GM21717 (cell line): ENCODE results near the gene SLX4.
"Not testable (repeated sequence)": the region's sequence is repeated elsewhere in the genome, so short reads cannot be mapped to it uniquely, and the experiment has no call there.

ENCODE experiments used
- ATAC-seq: cut with Tn5 transposase; IDR thresholded peaks from one replicate; pipeline ENCODE4 v1.9.1; 2021; ENCODE audit warnings: mild to moderate bottlenecking, moderate library complexity; ENCODE audit not compliant: unreplicated experiment

The SLX4 gene

DNA sequence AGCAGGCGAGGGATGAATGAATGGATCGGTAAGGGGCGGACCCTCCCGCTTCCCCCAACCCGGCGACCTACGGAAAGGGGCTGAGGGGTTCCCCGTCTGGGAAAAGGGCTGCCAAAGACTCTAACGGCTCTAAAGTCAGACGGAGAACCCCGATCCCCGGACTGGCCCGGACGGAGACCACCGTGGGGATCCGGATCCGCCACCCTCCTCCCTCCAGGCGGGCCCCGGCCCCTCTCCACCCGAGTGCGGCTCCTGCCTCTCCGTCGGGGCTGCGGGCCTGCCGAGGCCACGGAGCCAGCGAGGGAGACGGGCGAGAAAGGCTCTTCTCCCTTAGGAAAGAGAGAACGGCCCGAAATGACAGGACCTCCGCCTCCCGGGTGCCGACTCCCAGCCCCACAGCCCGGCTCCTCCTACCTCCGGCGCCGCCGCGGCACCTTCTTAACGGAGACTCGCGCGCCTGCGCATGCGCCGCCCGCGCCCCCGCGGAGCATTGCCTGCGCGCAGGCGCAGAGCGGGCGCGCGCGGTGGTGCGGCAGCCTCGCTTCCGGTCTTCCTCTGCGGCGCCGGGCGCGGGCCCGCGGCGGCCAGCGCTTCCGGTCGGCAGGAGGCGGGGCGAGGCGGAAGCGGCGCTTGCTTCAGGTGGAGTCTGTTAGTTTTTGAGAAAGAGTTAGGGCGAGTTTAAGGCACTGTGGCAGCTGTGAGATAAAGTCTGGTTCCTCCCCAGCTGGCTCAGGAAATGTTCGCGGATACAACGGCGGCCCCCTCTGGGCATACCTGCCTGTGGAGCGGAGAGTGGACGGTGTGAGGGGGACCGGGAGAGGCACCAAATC is at the start of gene SLX4:
Gene SLX4, minus strand, starts transcription at position 461 of the 830 bp plus-strand sequence. CDS start 2,642 bp downstream, outside the sequence.
- ATAC-seq, result peak; percentile 68

DNA sequence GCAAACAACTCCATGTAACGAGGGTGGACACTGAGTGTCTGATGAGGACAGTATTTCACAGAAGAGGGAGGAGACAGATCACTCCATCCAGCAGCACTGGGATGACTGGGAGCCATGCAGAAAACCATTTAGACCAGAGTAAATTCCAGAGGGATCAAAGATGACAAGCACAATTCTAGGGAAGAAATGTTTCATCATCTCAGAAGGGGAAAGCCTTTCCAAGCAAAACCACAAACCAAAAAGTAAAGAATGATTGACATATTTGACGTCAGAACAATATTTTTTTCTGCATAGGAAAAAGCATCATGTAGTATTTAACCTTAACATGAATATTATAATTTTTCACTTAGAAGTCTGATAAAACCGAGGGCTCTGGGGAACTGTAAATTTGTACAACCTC is 47.8 kb upstream of the SLX4 start:
- no peak for ATAC-seq

GRCh38 chr16:3656491-3657468 is 45.4 kb upstream of the SLX4 start:
- no peak for ATAC-seq

DNA sequence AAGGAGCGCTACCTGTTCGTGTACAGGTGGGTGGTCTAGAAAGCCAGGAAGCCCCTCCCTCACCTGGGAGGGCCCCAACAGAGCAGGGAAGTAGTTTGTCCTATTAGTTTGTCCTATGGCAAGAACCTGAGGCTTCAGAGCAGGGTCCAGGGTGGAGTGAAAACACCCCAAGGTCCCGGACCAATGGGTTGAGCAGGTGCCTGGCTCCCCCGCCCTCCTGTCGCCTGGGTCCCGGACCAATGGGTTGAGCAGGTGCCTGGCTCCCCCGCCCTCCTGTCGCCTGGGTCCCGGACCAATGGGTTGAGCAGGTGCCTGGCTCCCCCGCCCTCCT is 44.7 kb upstream of the SLX4 start:
- ATAC-seq, result not testable (repeated sequence)

DNA sequence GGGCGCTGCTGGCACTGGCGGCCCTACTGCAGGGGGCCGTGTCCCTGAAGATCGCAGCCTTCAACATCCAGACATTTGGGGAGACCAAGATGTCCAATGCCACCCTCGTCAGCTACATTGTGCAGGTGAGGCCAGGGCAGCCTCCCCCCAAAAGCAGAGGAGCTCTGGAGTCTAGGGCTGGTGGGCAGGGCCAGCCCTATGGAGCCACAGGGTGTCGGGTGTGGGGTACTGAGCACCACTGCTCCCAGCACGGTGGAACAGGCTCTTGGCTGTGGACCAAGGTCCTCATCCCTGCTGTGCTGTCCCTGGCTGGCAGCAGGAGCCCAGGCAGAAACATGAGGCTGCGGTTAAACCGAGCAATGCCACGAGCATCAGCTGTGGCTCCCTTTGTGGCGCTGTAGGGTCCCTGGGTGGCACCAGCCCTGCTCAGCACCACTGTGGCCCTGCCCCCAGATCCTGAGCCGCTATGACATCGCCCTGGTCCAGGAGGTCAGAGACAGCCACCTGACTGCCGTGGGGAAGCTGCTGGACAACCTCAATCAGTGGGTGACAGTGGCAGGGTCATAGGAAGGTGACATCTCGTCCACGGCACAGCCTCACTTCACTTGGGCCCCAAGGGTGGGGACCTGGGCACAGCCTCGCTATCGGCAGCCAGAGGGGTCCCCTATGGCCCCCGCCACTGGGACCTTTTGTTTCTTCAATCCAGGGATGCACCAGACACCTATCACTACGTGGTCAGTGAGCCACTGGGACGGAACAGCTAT is 44.2 kb upstream of the SLX4 start:
- ATAC-seq, result no peak

DNA sequence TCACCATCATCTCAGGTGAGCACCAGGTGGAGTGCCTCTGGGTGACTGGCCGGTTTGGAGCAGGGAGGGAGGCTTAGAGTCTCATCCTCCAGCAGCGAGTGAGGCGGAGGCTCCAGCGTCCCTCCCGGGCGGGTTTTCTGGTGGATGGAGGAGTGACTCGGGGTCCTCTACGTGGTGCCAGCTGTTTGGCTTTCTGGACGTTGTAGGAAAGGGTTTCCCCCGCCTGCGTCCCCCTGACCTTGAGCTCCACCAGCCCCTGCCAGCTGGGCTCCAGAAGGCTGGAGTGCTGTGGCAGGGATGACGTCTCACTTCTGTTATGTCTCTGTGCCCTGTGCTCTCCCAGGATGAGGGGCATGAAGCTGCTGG is 43.6 kb upstream of the SLX4 start:
- no peak for ATAC-seq

GRCh38 chr16:3654249-3654991 is 43.0 kb upstream of the SLX4 start, which contains the start of gene DNASE1:
Gene DNASE1, plus strand, starts transcription at chr16:3654691. Its CDS starts 683 bp downstream, at chr16:3655374.
- ATAC-seq, result no peak

DNA sequence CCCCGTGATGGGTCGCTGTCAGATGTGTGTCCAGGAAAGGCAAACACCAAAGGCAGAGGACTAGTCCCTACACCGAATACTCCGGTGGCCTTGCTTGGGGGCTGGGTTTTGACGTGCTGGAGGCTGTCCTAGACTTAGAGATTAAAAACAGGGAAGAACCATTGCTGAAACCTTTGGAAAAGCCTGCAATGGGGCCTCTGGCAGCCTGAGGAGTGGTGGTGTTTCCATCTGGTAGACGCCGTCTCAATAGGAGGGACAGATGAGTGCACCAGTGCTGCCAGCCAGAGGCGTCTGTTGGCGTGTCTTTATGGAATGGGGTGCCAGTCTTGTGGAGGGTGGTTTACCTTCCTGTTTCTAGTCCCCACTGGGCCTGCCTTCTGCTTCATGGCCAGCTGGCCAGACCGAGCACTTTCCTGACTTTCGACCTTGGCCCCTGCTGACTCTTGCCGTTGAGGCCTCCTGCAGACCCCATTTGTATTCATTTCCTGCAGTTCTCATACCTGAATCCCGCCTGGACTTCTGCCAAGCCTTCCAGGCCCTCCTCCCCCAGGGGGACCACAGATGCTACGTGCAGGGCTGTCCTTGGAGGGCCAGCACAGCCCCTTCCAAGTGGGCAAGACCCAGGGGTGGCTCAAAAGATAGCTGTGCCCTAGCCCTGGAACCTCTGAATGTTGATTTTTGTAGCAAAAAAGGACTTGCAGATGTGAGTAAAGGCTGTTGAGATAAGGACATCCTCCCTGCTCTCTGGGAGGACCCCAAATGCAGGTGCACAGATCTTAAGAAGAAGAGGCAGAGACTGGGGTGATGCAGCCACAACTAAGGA is 41.2 kb upstream of the SLX4 start:
- ATAC-seq, result no peak

- ATAC-seq, result no peak
These were observed 40.3 kb upstream of the SLX4 start for GRCh38 chr16:3651461-3652372.

GRCh38 chr16:3650631-3651265 is 39.3 kb upstream of the SLX4 start:
- ATAC-seq, result no peak

- ATAC-seq, result no peak
These were observed 35.0 kb upstream of the SLX4 start for GRCh38 chr16:3646348-3646920.

DNA sequence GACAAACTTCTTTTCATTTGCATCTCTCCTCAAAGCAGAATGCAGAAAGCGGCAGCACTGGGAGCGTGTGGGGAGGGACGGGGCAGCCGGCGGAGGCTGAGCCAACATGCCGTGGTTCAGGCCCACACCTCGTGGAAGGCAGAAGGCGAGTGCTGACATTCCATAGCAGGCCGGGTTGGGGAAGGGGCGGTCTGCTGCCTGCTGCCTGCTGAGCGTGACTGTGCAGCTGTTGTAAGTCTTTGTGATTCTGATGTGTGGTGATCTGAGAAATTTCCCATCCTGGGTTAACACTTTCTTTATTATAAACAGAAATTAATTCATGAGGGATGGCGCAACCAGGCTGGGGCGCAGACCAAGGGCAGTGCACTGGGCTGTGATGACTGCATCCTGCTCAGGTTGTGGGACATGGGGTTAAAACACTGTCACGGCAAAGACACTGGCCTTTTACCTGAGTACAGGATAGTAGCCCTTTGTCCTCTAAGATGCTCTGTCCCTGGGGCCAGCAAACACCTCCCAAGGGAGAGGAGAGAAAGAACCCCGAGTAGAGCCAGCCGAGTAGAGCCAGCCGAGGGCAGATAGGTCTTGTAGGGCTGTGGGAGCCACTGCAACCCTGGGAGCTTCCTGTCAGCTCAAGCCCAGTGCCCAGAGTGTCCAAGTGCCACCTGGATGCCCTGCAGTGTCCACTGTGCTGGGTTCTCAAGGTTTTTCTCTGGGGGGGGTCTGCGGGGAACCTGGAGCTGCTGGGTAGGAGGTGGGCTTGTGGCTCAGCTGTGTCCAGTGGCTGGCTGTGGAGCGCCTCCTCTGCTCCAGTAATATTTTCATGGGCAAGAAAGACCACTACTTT is 34.3 kb upstream of the SLX4 start:
- no peak for ATAC-seq

DNA sequence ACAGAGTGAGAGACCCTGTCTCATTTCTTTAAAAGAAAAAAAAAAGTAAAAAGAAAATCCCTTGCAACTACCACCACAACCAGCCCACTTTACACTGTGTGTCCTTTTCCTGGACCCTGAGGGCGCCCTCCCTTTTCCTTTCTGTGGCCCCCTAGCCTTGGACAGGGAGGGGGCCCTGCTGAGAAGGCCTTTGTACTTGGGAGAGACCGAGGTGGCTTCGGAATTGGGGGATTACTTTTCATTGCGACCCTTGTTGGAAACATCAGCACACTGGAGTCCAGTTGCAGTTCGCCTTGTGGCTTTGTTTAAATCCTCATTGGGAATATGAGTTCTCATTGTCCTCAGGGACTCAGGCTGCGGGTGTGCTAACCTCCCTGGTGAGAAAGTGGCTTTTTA is 33.7 kb upstream of the SLX4 start:
- ATAC-seq, result no peak

DNA sequence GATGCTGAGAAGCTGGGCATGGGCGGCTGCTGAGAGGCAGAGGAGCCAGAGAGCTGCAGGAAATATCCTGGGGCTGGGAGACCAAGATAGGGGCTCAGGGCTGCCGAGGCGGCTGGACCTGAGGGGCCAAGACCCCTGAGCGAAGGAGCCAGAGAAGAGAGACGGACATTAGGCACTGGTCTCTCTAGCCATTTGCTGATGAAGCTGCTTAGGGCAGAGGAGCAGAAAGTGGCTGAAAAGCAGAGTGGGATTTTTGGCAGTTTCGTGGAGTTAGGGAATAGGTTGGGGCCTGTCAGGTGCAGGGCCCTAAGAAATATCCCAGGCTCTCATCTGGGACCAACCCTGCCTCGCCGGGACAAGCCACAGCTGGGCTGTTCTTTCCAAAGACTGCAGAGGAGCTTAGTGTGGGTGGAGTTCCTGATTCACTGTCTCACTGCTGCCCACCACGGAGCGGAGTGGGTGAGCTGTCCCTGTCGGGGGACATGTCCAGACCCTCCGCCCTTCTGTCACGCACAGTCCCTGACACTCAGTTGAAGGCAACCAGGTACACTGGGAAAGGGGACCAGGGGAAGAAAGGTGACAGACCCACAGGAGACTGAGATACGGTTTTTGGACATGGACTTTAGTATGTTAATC is 31.8 kb upstream of the SLX4 start:
- ATAC-seq, result no peak

DNA sequence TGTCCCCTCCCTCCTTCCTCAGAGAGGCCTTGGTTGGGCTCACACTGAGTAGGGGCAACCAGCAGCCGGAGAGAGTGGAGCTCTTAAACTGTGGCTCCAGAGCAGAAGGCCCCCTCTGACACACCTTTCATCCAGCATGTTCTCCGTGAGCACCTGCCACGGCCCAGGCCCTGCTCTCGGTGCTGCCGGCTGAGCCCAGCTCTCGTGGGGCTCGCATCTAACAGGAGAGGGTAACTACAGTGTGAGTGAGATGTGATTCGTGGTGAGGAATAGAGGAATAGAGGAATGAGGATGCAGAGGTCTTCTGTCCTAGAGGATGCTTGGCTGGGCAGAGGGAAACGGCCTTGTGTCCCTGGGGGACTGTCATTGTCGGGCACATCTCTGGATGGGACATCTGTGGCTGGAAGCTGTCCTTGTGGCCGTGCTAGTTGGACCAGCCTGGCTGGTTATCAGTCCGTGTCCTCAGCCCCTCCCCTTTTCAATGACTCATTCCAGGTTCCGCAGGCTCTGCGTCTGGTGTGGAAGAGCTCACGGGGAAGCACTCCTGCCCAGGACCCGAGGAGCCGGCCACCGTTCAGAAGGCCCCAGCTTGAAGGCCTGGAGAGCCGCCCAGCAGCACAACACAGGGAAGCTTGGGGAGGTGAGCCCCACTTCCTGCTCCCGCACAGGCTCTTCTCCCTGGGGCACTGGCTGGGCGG is 31.1 kb upstream of the SLX4 start:
- ATAC-seq, result no peak
